ENCODE results near the gene PLXDC2.

The PLXDC2 gene

DNA sequence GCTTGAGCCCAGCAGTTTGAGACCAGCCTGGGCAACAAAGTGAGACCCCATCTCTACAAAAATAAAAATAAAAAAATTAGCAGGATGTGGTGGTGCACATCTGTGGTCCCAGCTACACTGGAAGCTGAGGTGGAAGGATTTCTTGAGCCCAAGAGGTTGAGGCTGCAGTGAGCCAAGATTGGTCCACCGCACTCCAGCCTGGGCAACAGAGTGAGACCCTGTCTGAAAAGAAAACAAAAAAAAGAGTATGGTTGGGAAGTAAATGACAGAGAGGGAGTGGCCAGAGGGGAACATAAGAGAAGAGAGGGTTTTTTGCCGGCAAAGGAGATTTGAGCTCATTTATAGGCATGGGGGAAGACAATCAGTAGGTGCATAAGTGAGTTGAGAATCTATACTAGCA lies 19.7 kb downstream of the PLXDC2 start:
- H3K79me2 ChIP-seq (ENCODE audit: insufficient read depth, low read length): no peaks in the 10 kb centered on the region
- no peaks in the 10 kb centered on the region for H4K20me1 ChIP-seq (ENCODE audit: insufficient read depth, low read length, poor library complexity, severe bottlenecking)
- H3K4me3 ChIP-seq (ENCODE audit: low read length, poor library complexity, severe bottlenecking): no peak overlapping the region
- TF ChIP-seq EZH2phosphoT487 (IDR thresholded peaks at IDR 0.05; ENCODE audit: borderline replicate concordance) (no peak), CTCF (conservative IDR thresholded peaks at IDR 0.05; ENCODE audit: low read length) (no peak)
- H3K9me2 ChIP-seq (replicated peaks; ENCODE audit: low read depth, low read length): no peaks in the 10 kb centered on the region
- H3K4me1 ChIP-seq (ENCODE audit: insufficient read depth, low read length, poor library complexity, severe bottlenecking): no peaks in the 10 kb centered on the region
- no peak overlapping the region for H3K4me2 ChIP-seq (ENCODE audit: low read depth, low read length, poor library complexity, severe bottlenecking)
- H3K27me3 ChIP-seq (ENCODE audit: insufficient read depth, low read length, poor library complexity, severe bottlenecking): no peaks in the 10 kb centered on the region
- H3K9me3 ChIP-seq (ENCODE audit: insufficient read depth, low read depth, low read length): no peaks in the 10 kb centered on the region
- no peaks in the 10 kb centered on the region for H3F3A ChIP-seq (ENCODE audit: low read depth)
- no peaks in the 10 kb centered on the region for H3K36me3 ChIP-seq (ENCODE audit: insufficient read depth, low read length)
- H2AFZ ChIP-seq (ENCODE audit: low read length): no peak overlapping the region
- H3K9ac ChIP-seq (ENCODE audit: low read depth, low read length, poor library complexity, severe bottlenecking): no peak overlapping the region

GRCh38 chr10:19839090-19839489 lies 22.9 kb downstream of the PLXDC2 start:
- Histone ChIP-seq H3F3A (ENCODE audit: low read depth) (no peaks in the 10 kb centered on the region), H2AFZ (ENCODE audit: low read length) (no peak overlapping the region), H3K4me1 (ENCODE audit: insufficient read depth, low read length, poor library complexity, severe bottlenecking) (no peaks in the 10 kb centered on the region), H3K9me3 (ENCODE audit: insufficient read depth, low read depth, low read length) (no peaks in the 10 kb centered on the region), H3K79me2 (ENCODE audit: insufficient read depth, low read length) (no peaks in the 10 kb centered on the region), H3K36me3 (ENCODE audit: insufficient read depth, low read length) (no peaks in the 10 kb centered on the region), H4K20me1 (ENCODE audit: insufficient read depth, low read length, poor library complexity, severe bottlenecking) (no peaks in the 10 kb centered on the region), H3K27me3 (ENCODE audit: insufficient read depth, low read length, poor library complexity, severe bottlenecking) (no peaks in the 10 kb centered on the region), H3K4me3 (ENCODE audit: low read length, poor library complexity, severe bottlenecking) (no peak overlapping the region), H3K4me2 (ENCODE audit: low read depth, low read length, poor library complexity, severe bottlenecking) (no peak overlapping the region), H3K9ac (ENCODE audit: low read depth, low read length, poor library complexity, severe bottlenecking) (no peak overlapping the region), H3K9me2 (replicated peaks; ENCODE audit: low read depth, low read length) (no peaks in the 10 kb centered on the region)
- TF ChIP-seq CTCF (conservative IDR thresholded peaks at IDR 0.05; ENCODE audit: low read length) (no peak), EZH2phosphoT487 (IDR thresholded peaks at IDR 0.05; ENCODE audit: borderline replicate concordance) (no peak)

GRCh38 chr10:19839552-19839951 lies 23.3 kb downstream of the PLXDC2 start:
- Histone ChIP-seq H3K27me3 (ENCODE audit: insufficient read depth, low read length, poor library complexity, severe bottlenecking) (no peaks in the 10 kb centered on the region), H3F3A (ENCODE audit: low read depth) (no peaks in the 10 kb centered on the region), H3K9me2 (replicated peaks; ENCODE audit: low read depth, low read length) (no peaks in the 10 kb centered on the region), H3K4me2 (ENCODE audit: low read depth, low read length, poor library complexity, severe bottlenecking) (no peak overlapping the region), H3K79me2 (ENCODE audit: insufficient read depth, low read length) (no peaks in the 10 kb centered on the region), H3K4me3 (ENCODE audit: low read length, poor library complexity, severe bottlenecking) (no peak overlapping the region), H2AFZ (ENCODE audit: low read length) (no peak overlapping the region), H3K9ac (ENCODE audit: low read depth, low read length, poor library complexity, severe bottlenecking) (no peak overlapping the region), H3K4me1 (ENCODE audit: insufficient read depth, low read length, poor library complexity, severe bottlenecking) (no peaks in the 10 kb centered on the region), H3K9me3 (ENCODE audit: insufficient read depth, low read depth, low read length) (no peaks in the 10 kb centered on the region), H4K20me1 (ENCODE audit: insufficient read depth, low read length, poor library complexity, severe bottlenecking) (no peaks in the 10 kb centered on the region), H3K36me3 (ENCODE audit: insufficient read depth, low read length) (no peaks in the 10 kb centered on the region)
- no peak for TF ChIP-seq CTCF (conservative IDR thresholded peaks at IDR 0.05; ENCODE audit: low read length)
- TF ChIP-seq EZH2phosphoT487 (IDR thresholded peaks at IDR 0.05; ENCODE audit: borderline replicate concordance): no peak

All from Loucy (cell line).